ENCODE results near the gene AZIN2.
"Not testable (repeated sequence)": the region's sequence is repeated elsewhere in the genome, so short reads cannot be mapped to it uniquely, and the experiment has no call there.

AZIN2 gene

GRCh38 chr1:33120436-33121231 is 39.7 kb downstream of the AZIN2 start:
- Histone ChIP-seq H3K79me1 (ENCODE audit: low read length) (no peaks in the 10 kb centered on the region), H3K27me3 (ENCODE audit: insufficient read depth, low read length, poor library complexity) (no peaks in the 10 kb centered on the region), H4K5ac (ENCODE audit: low read length) (no peak overlapping the region), H2BK5ac (ENCODE audit: low read length) (no peak overlapping the region), H4K8ac (ENCODE audit: low read depth, low read length) (no peak overlapping the region), H3K79me2 (ENCODE audit: control insufficient read depth, insufficient read depth, low read length) (no peaks in the 10 kb centered on the region), H3K4me3 (ENCODE audit: low read length) (no peak overlapping the region), H3K9ac (ENCODE audit: low read length) (no peak overlapping the region), H2AK5ac (ENCODE audit: low read length) (no peak overlapping the region), H3K4ac (ENCODE audit: low read depth, low read length) (no peak overlapping the region), H3K4me1 (ENCODE audit: control insufficient read depth, low read depth, low read length) (no peaks in the 10 kb centered on the region), H3K56ac (ENCODE audit: low read length) (no peak overlapping the region), H3K27ac (ENCODE audit: low read depth, low read length) (no peak overlapping the region), H3K18ac (ENCODE audit: low read length) (no peak overlapping the region), H2BK120ac (ENCODE audit: low read depth, low read length) (no peak overlapping the region), H3K36me3 (ENCODE audit: control insufficient read depth, insufficient read depth, low read length) (no peaks in the 10 kb centered on the region), H3K4me2 (ENCODE audit: low read length) (no peak overlapping the region), H3K23ac (ENCODE audit: low read length) (no peak overlapping the region), H2BK15ac (replicated peaks; ENCODE audit: low read depth) (no peak overlapping the region)
- WGBS (ENCODE audit: extremely low coverage, insufficient coverage, low lambda C conversion rate) = no CpG with 5 or more reads among the region's 8 CpGs
- no peak for DNase-seq

GRCh38 chr1:33121728-33122127 is 40.8 kb downstream of the AZIN2 start:
- no peak overlapping the region for H2BK5ac ChIP-seq (ENCODE audit: low read length)
- no peaks in the 10 kb centered on the region for H3K36me3 ChIP-seq (ENCODE audit: control insufficient read depth, insufficient read depth, low read length)
- no peak overlapping the region for H3K4me2 ChIP-seq (ENCODE audit: low read length)
- H4K8ac ChIP-seq (ENCODE audit: low read depth, low read length) = no peak overlapping the region
- H3K79me2 ChIP-seq (ENCODE audit: control insufficient read depth, insufficient read depth, low read length) = no peaks in the 10 kb centered on the region
- H2BK15ac ChIP-seq (replicated peaks; ENCODE audit: low read depth) = no peak overlapping the region
- no peak overlapping the region for H2AK5ac ChIP-seq (ENCODE audit: low read length)
- H3K18ac ChIP-seq (ENCODE audit: low read length) = no peak overlapping the region
- H3K4me1 ChIP-seq (ENCODE audit: control insufficient read depth, low read depth, low read length) = no peaks in the 10 kb centered on the region
- H3K56ac ChIP-seq (ENCODE audit: low read length) = no peak overlapping the region
- WGBS (ENCODE audit: extremely low coverage, insufficient coverage, low lambda C conversion rate) = no CpG with 5 or more reads among the region's 5 CpGs
- H3K4me3 ChIP-seq (ENCODE audit: low read length) = no peak overlapping the region
- no peak overlapping the region for H4K5ac ChIP-seq (ENCODE audit: low read length)
- no peak overlapping the region for H3K9ac ChIP-seq (ENCODE audit: low read length)
- no peak overlapping the region for H3K27ac ChIP-seq (ENCODE audit: low read depth, low read length)
- no peaks in the 10 kb centered on the region for H3K27me3 ChIP-seq (ENCODE audit: insufficient read depth, low read length, poor library complexity)
- no peaks in the 10 kb centered on the region for H3K79me1 ChIP-seq (ENCODE audit: low read length)
- H3K4ac ChIP-seq (ENCODE audit: low read depth, low read length) = no peak overlapping the region
- H2BK120ac ChIP-seq (ENCODE audit: low read depth, low read length) = no peak overlapping the region
- no peak overlapping the region for H3K23ac ChIP-seq (ENCODE audit: low read length)
- no peak for DNase-seq

- no peaks in the 10 kb centered on the region for H3K36me3 ChIP-seq (ENCODE audit: control insufficient read depth, insufficient read depth, low read length)
- no peak overlapping the region for H3K23ac ChIP-seq (ENCODE audit: low read length)
- H2BK15ac ChIP-seq (replicated peaks; ENCODE audit: low read depth) = no peak overlapping the region
- H3K18ac ChIP-seq (ENCODE audit: low read length) = no peak overlapping the region
- H2AK5ac ChIP-seq (ENCODE audit: low read length) = no peak overlapping the region
- no peak overlapping the region for H3K9ac ChIP-seq (ENCODE audit: low read length)
- DNase-seq = no peak
- H3K79me2 ChIP-seq (ENCODE audit: control insufficient read depth, insufficient read depth, low read length) = no peaks in the 10 kb centered on the region
- no peak overlapping the region for H3K4me3 ChIP-seq (ENCODE audit: low read length)
- no peak overlapping the region for H2BK120ac ChIP-seq (ENCODE audit: low read depth, low read length)
- no peaks in the 10 kb centered on the region for H3K27me3 ChIP-seq (ENCODE audit: insufficient read depth, low read length, poor library complexity)
- H3K4me2 ChIP-seq (ENCODE audit: low read length) = no peak overlapping the region
- H3K4ac ChIP-seq (ENCODE audit: low read depth, low read length) = no peak overlapping the region
- H4K8ac ChIP-seq (ENCODE audit: low read depth, low read length) = no peak overlapping the region
- no peak overlapping the region for H3K56ac ChIP-seq (ENCODE audit: low read length)
- peaks cover 2% of the 10 kb centered on the region for H3K79me1 ChIP-seq (ENCODE audit: low read length)
- WGBS (ENCODE audit: extremely low coverage, insufficient coverage, low lambda C conversion rate) = no CpG with 5 or more reads among the region's 7 CpGs
- no peak overlapping the region for H4K5ac ChIP-seq (ENCODE audit: low read length)
- H2BK5ac ChIP-seq (ENCODE audit: low read length) = no peak overlapping the region
- H3K4me1 ChIP-seq (ENCODE audit: control insufficient read depth, low read depth, low read length) = no peaks in the 10 kb centered on the region
- no peak overlapping the region for H3K27ac ChIP-seq (ENCODE audit: low read depth, low read length)
These were observed 41.7 kb downstream of the AZIN2 start for GRCh38 chr1:33122483-33123178.

GRCh38 chr1:33123266-33123665 is 42.3 kb downstream of the AZIN2 start:
- no CpG with 5 or more reads among the region's 3 CpGs for WGBS (ENCODE audit: extremely low coverage, insufficient coverage, low lambda C conversion rate)
- H4K8ac ChIP-seq (ENCODE audit: low read depth, low read length) = no peak overlapping the region
- no peak overlapping the region for H3K4me2 ChIP-seq (ENCODE audit: low read length)
- no peak overlapping the region for H2BK15ac ChIP-seq (replicated peaks; ENCODE audit: low read depth)
- H4K5ac ChIP-seq (ENCODE audit: low read length) = no peak overlapping the region
- no peak overlapping the region for H3K56ac ChIP-seq (ENCODE audit: low read length)
- no peaks in the 10 kb centered on the region for H3K79me2 ChIP-seq (ENCODE audit: control insufficient read depth, insufficient read depth, low read length)
- H2BK120ac ChIP-seq (ENCODE audit: low read depth, low read length) = no peak overlapping the region
- H3K36me3 ChIP-seq (ENCODE audit: control insufficient read depth, insufficient read depth, low read length) = no peaks in the 10 kb centered on the region
- no peak overlapping the region for H3K23ac ChIP-seq (ENCODE audit: low read length)
- no peaks in the 10 kb centered on the region for H3K27me3 ChIP-seq (ENCODE audit: insufficient read depth, low read length, poor library complexity)
- H3K4me3 ChIP-seq (ENCODE audit: low read length) = no peak overlapping the region
- H3K18ac ChIP-seq (ENCODE audit: low read length) = no peak overlapping the region
- H2BK5ac ChIP-seq (ENCODE audit: low read length) = no peak overlapping the region
- DNase-seq = no peak
- peaks cover 2% of the 10 kb centered on the region for H3K79me1 ChIP-seq (ENCODE audit: low read length)
- H3K4me1 ChIP-seq (ENCODE audit: control insufficient read depth, low read depth, low read length) = no peaks in the 10 kb centered on the region
- no peak overlapping the region for H3K27ac ChIP-seq (ENCODE audit: low read depth, low read length)
- H3K9ac ChIP-seq (ENCODE audit: low read length) = no peak overlapping the region
- H2AK5ac ChIP-seq (ENCODE audit: low read length) = no peak overlapping the region
- H3K4ac ChIP-seq (ENCODE audit: low read depth, low read length) = no peak overlapping the region

GRCh38 chr1:33124647-33125046 is 43.7 kb downstream of the AZIN2 start:
- H3K4me1 ChIP-seq (ENCODE audit: control insufficient read depth, low read depth, low read length); H3K79me2 ChIP-seq (ENCODE audit: control insufficient read depth, insufficient read depth, low read length); H3K79me1 ChIP-seq (ENCODE audit: low read length); H3K56ac ChIP-seq (ENCODE audit: low read length); H3K18ac ChIP-seq (ENCODE audit: low read length); H2BK120ac ChIP-seq (ENCODE audit: low read depth, low read length); H2BK15ac ChIP-seq (replicated peaks; ENCODE audit: low read depth); H4K8ac ChIP-seq (ENCODE audit: low read depth, low read length); H3K36me3 ChIP-seq (ENCODE audit: control insufficient read depth, insufficient read depth, low read length); H2BK5ac ChIP-seq (ENCODE audit: low read length); H3K27me3 ChIP-seq (ENCODE audit: insufficient read depth, low read length, poor library complexity); H3K4me3 ChIP-seq (ENCODE audit: low read length); H3K23ac ChIP-seq (ENCODE audit: low read length); DNase-seq; H2AK5ac ChIP-seq (ENCODE audit: low read length); H3K4me2 ChIP-seq (ENCODE audit: low read length); H3K4ac ChIP-seq (ENCODE audit: low read depth, low read length); H3K9ac ChIP-seq (ENCODE audit: low read length); H3K27ac ChIP-seq (ENCODE audit: low read depth, low read length); H4K5ac ChIP-seq (ENCODE audit: low read length): not testable (repeated sequence)
- WGBS (ENCODE audit: extremely low coverage, insufficient coverage, low lambda C conversion rate) = no CpG with 5 or more reads among the region's 4 CpGs

Measured in mesendoderm (in vitro differentiated cells).